ENCODE data around the gene KIF21B.

GRCh38 chr1:200985481-200985880 is 38.0 kb downstream of the KIF21B start:
- TF ChIP-seq CTCF (IDR thresholded peaks at IDR 0.05) = no peak
- TF ChIP-seq ZFX (IDR thresholded peaks at IDR 0.05; ENCODE audit: borderline replicate concordance) = no peak
